Mammary epithelial cell (primary cell): ENCODE measurements around the gene UNC5C.

Experiments
- EZH2 ChIP-seq: IDR thresholded peaks from 2 replicates; pipeline ENCODE4 v1.6.1; 2012; ENCODE audit warnings: low read length, inconsistent platforms, borderline replicate concordance
- TF ChIP-seq, protein P1 (sequence below), 2 donors: IDR thresholded peaks in 1 of 2; conservative IDR thresholded peaks in 1 of 2; 2 replicates each; pipeline ENCODE4 v1.5.1; 2011 to 2012; ENCODE audit warnings: inconsistent platforms in 2 of 2, low read length in 2 of 2, mild to moderate bottlenecking in 2 of 2, control low read depth in 1 of 2, low read depth in 1 of 2; ENCODE audit not compliant: insufficient read depth in 1 of 2; ENCODE audit errors: extremely low read depth in 1 of 2

- TF ChIP-seq, protein P1, sequence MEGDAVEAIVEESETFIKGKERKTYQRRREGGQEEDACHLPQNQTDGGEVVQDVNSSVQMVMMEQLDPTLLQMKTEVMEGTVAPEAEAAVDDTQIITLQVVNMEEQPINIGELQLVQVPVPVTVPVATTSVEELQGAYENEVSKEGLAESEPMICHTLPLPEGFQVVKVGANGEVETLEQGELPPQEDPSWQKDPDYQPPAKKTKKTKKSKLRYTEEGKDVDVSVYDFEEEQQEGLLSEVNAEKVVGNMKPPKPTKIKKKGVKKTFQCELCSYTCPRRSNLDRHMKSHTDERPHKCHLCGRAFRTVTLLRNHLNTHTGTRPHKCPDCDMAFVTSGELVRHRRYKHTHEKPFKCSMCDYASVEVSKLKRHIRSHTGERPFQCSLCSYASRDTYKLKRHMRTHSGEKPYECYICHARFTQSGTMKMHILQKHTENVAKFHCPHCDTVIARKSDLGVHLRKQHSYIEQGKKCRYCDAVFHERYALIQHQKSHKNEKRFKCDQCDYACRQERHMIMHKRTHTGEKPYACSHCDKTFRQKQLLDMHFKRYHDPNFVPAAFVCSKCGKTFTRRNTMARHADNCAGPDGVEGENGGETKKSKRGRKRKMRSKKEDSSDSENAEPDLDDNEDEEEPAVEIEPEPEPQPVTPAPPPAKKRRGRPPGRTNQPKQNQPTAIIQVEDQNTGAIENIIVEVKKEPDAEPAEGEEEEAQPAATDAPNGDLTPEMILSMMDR (conservative IDR thresholded peaks at IDR 0.05 in 1 of 2, IDR thresholded peaks at IDR 0.05 in 1 of 2; ENCODE audit: extremely low read depth in 1 of 2, insufficient read depth in 1 of 2, low read depth in 1 of 2, low read length in 2 of 2) = no peak
- TF ChIP-seq EZH2 = no peak
These were observed 185.2 kb downstream of the UNC5C start for GRCh38 chr4:95363559-95363925.
